Upper lobe of right lung (tissue), 1 donor: Measurements from ENCODE around the gene DCBLD2. TPM values are rescaled to one million over a fixed set of nuclear protein-coding genes. Genes with fewer than 3 reads are reported as not detected.
A peak's percentile ranks its signal among the peaks of the same experiment; 100 is the strongest.
"Not testable (repeated sequence)": the region's sequence is repeated elsewhere in the genome, so short reads cannot be mapped to it uniquely, and the experiment has no call there.

Experiments
- ATAC-seq: fragments of 200-7000 bp; cut with Tn5 transposase; one replicate; pipeline ENCODE4 v1.9.1; 2020; ENCODE audit warnings: mild to moderate bottlenecking, moderate library complexity
- DNase-seq: peaks from one replicate; pipeline ENCODE4 v3.0.0-alpha.2; 2020
- H3K27ac ChIP-seq: fragments of 200-600 bp; one replicate; pipeline ENCODE4 v1.8.0; 2022
- H3K27me3 ChIP-seq: fragments of 200-600 bp; one replicate; pipeline ENCODE4 v1.8.0; 2022; ENCODE audit warnings: mild to moderate bottlenecking
- H3K36me3 ChIP-seq: fragments of 200-600 bp; one replicate; pipeline ENCODE4 v1.8.0; 2022
- H3K4me1 ChIP-seq: fragments of 200-600 bp; one replicate; pipeline ENCODE4 v1.8.0; 2022
- H3K4me3 ChIP-seq: fragments of 200-600 bp; one replicate; pipeline ENCODE4 v1.8.0; 2022; ENCODE audit warnings: mild to moderate bottlenecking
- H3K9me3 ChIP-seq: fragments of 200-600 bp; one replicate; pipeline ENCODE4 v1.8.0; 2022
- CTCF ChIP-seq: fragments of 200-600 bp; IDR thresholded peaks from one replicate; pipeline ENCODE4 v1.8.0; 2022; ENCODE audit warnings: antibody characterized with exemption
- intact Hi-C: fragments of 100-400 bp; cut with DNase I; formaldehyde crosslinking; loops from one replicate; pipeline ENCODE4 v1.11.0; 2022
- total RNA-seq: library from RNA; stranded (reverse); fragmentation: NEBNext Ultra II Directional; extraction: Animal tissue kit (Norgen Biotek cat#: 25700); gene quantifications from one replicate; pipeline ENCODE4 v1.2.1, GENCODE V29; 2021
- donor health status: DM: no; HTN: yes; CAD: no; lungs with severe emphysema.

The DCBLD2 gene
- total RNA-seq, 1 donor from 2014 or later = 35.8 TPM

GRCh38 chr3:98839846-98840245 lies 61.6 kb downstream of the DCBLD2 start:
- Histone ChIP-seq H3K4me1 (peaks cover 8% of the 10 kb centered on the region), H3K4me3 (no peak overlapping the region), H3K27ac (no peak overlapping the region), H3K27me3 (no peaks in the 10 kb centered on the region), H3K9me3 (no peaks in the 10 kb centered on the region), H3K36me3 (no peaks in the 10 kb centered on the region)
- DNase-seq (no peak), ATAC-seq (no peak)
- intact Hi-C loops = no loop called here
- TF ChIP-seq CTCF = no peak

GRCh38 chr3:98831060-98831459 lies 70.4 kb downstream of the DCBLD2 start:
- H3K4me1 ChIP-seq, ATAC-seq, H3K27ac ChIP-seq, intact Hi-C loops, DNase-seq, H3K27me3 ChIP-seq, H3K36me3 ChIP-seq, H3K9me3 ChIP-seq, H3K4me3 ChIP-seq: not testable (repeated sequence)

- ATAC-seq (no peak), DNase-seq (no peak)
- Histone ChIP-seq H3K27ac (no peak overlapping the region), H3K27me3 (no peaks in the 10 kb centered on the region), H3K9me3 (peaks cover 4% of the 10 kb centered on the region), H3K4me1 (no peaks in the 10 kb centered on the region), H3K36me3 (no peaks in the 10 kb centered on the region), H3K4me3 (no peak overlapping the region)
- intact Hi-C loops = no loop called here
- TF ChIP-seq CTCF = no peak
These were observed 72.2 kb downstream of the DCBLD2 start for GRCh38 chr3:98829246-98829832.

- intact Hi-C loops = no loop called here
- Histone ChIP-seq H3K27ac (no peak overlapping the region), H3K4me1 (no peaks in the 10 kb centered on the region), H3K4me3 (no peak overlapping the region), H3K27me3 (no peaks in the 10 kb centered on the region), H3K36me3 (peaks cover under 1% of the 10 kb centered on the region), H3K9me3 (peaks cover 4% of the 10 kb centered on the region)
- no peak for TF ChIP-seq CTCF
- DNase-seq (no peak), ATAC-seq (no peak)
These were observed 74.1 kb downstream of the DCBLD2 start for GRCh38 chr3:98827221-98827920.

GRCh38 chr3:98826126-98826525 lies 75.4 kb downstream of the DCBLD2 start:
- DNase-seq (no peak), ATAC-seq (peak; percentile 69)
- no peak for TF ChIP-seq CTCF
- intact Hi-C loops = no loop called here
- no peak overlapping the region for H3K27ac ChIP-seq
- H3K4me1 ChIP-seq = no peaks in the 10 kb centered on the region
- no peaks in the 10 kb centered on the region for H3K27me3 ChIP-seq
- H3K9me3 ChIP-seq = peaks cover 4% of the 10 kb centered on the region
- no peak overlapping the region for H3K4me3 ChIP-seq
- peaks cover 13% of the 10 kb centered on the region for H3K36me3 ChIP-seq

- DNase-seq (no peak), ATAC-seq (no peak)
- intact Hi-C loops = no loop called here
- H3K4me3 ChIP-seq = no peak overlapping the region
- H3K4me1 ChIP-seq = no peaks in the 10 kb centered on the region
- H3K27me3 ChIP-seq = no peaks in the 10 kb centered on the region
- peaks cover 15% of the 10 kb centered on the region for H3K36me3 ChIP-seq
- TF ChIP-seq CTCF = no peak
- H3K27ac ChIP-seq = no peak overlapping the region
- H3K9me3 ChIP-seq = no peaks in the 10 kb centered on the region
These were observed 77.2 kb downstream of the DCBLD2 start for GRCh38 chr3:98824256-98824655.
